Activated naive CD8-positive, alpha-beta T cell (primary cell): ENCODE data around the gene PPP2R1B.
A peak's percentile ranks its signal among the peaks of the same experiment; 100 is the strongest.

Source experiments
- H3K27ac Mint-ChIP-seq: one replicate; pipeline ENCODE4 v1.8.0; 2021; ENCODE audit warnings: mixed read lengths
- H3K27me3 Mint-ChIP-seq: one replicate; pipeline ENCODE4 v1.8.0; 2021; ENCODE audit warnings: mixed read lengths
- H3K36me3 Mint-ChIP-seq: one replicate; pipeline ENCODE4 v1.8.0; 2021; ENCODE audit warnings: mixed read lengths
- H3K4me1 Mint-ChIP-seq: one replicate; pipeline ENCODE4 v1.8.0; 2021; ENCODE audit warnings: low read depth, mixed read lengths
- H3K4me3 Mint-ChIP-seq: one replicate; pipeline ENCODE4 v1.8.0; 2021; ENCODE audit warnings: mild to moderate bottlenecking, mixed read lengths
- H3K9me3 Mint-ChIP-seq: one replicate; pipeline ENCODE4 v1.8.0; 2021; ENCODE audit warnings: low read depth, mixed read lengths

The PPP2R1B gene

GRCh38 chr11:111707691-111708067, 58.5 kb downstream of the PPP2R1B start:
- Mint-ChIP-seq H3K36me3 (peaks cover 20% of the 10 kb centered on the region), H3K9me3 (no peaks in the 10 kb centered on the region), H3K4me3 (no peak overlapping the region), H3K27ac (no peak overlapping the region), H3K27me3 (no peaks in the 10 kb centered on the region), H3K4me1 (no peaks in the 10 kb centered on the region)

GRCh38 chr11:111707039-111707690, 59.0 kb downstream of the PPP2R1B start:
- H3K4me3 Mint-ChIP-seq, result no peak overlapping the region
- no peak overlapping the region for H3K27ac Mint-ChIP-seq
- no peaks in the 10 kb centered on the region for H3K9me3 Mint-ChIP-seq
- no peaks in the 10 kb centered on the region for H3K4me1 Mint-ChIP-seq
- peaks cover 20% of the 10 kb centered on the region for H3K36me3 Mint-ChIP-seq
- H3K27me3 Mint-ChIP-seq, result no peaks in the 10 kb centered on the region

DNA sequence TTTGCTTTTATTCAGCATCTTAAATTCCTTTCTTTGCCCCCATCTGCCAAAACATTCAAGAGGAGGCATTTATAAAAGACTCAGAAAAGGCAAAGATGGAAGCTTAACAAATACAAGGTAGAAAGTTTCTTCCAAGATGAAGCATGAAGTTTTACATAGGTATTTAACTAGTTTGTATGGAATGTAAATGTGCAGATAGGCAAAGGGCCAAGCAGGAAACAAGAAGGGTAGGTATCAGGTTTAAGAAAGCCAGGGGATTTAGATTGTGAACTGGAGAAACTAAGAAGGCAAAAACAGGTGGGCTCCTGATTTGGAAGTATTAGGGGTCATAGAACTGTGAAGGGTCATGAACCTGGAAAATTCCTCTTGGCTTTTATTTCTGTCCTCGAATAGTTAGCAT, 62.6 kb downstream of the PPP2R1B start:
- Mint-ChIP-seq H3K4me1 (no peaks in the 10 kb centered on the region), H3K9me3 (no peaks in the 10 kb centered on the region), H3K36me3 (peaks cover 18% of the 10 kb centered on the region), H3K27ac (no peak overlapping the region), H3K27me3 (no peaks in the 10 kb centered on the region), H3K4me3 (no peak overlapping the region)

GRCh38 chr11:111702623-111703022, 63.6 kb downstream of the PPP2R1B start:
- peaks cover 18% of the 10 kb centered on the region for H3K36me3 Mint-ChIP-seq
- H3K27ac Mint-ChIP-seq, result no peak overlapping the region
- H3K27me3 Mint-ChIP-seq, result no peaks in the 10 kb centered on the region
- no peaks in the 10 kb centered on the region for H3K9me3 Mint-ChIP-seq
- no peaks in the 10 kb centered on the region for H3K4me1 Mint-ChIP-seq
- H3K4me3 Mint-ChIP-seq, result no peak overlapping the region

GRCh38 chr11:111700162-111700561, 66.0 kb downstream of the PPP2R1B start:
- H3K36me3 Mint-ChIP-seq, result peaks cover 15% of the 10 kb centered on the region
- no peaks in the 10 kb centered on the region for H3K27me3 Mint-ChIP-seq
- no peaks in the 10 kb centered on the region for H3K9me3 Mint-ChIP-seq
- H3K27ac Mint-ChIP-seq, result no peak overlapping the region
- no peaks in the 10 kb centered on the region for H3K4me1 Mint-ChIP-seq
- H3K4me3 Mint-ChIP-seq, result no peak overlapping the region

DNA sequence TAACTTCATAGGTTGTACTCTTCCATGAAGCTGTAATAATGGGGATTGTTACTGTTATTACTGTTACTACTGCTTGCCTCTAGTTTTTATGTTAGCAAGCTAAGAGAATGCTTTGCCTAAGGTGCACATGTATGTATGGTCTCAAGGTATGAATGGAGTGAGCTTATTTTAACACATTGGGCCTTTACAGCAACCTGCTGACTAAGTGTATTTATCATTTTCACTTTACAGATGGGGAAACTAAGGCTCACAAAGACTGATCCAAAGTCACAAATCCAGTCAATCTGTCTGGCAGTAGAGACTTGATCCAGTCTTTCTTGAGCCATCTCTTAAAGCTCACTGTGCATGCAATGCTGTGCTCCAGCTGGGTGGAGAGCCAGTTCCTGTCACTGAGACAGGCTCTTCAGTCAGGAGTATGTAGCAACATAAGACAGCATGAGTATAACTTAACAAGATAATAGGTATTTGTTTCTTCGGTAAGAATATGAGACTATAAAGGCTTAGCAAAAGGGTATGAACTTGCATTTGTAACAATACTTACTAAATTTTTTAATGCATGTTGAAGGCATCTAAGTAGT, 66.5 kb downstream of the PPP2R1B start:
- Mint-ChIP-seq H3K36me3 (peaks cover 11% of the 10 kb centered on the region), H3K9me3 (no peaks in the 10 kb centered on the region), H3K4me1 (no peaks in the 10 kb centered on the region), H3K27ac (no peak overlapping the region), H3K27me3 (no peaks in the 10 kb centered on the region), H3K4me3 (no peak overlapping the region)

DNA sequence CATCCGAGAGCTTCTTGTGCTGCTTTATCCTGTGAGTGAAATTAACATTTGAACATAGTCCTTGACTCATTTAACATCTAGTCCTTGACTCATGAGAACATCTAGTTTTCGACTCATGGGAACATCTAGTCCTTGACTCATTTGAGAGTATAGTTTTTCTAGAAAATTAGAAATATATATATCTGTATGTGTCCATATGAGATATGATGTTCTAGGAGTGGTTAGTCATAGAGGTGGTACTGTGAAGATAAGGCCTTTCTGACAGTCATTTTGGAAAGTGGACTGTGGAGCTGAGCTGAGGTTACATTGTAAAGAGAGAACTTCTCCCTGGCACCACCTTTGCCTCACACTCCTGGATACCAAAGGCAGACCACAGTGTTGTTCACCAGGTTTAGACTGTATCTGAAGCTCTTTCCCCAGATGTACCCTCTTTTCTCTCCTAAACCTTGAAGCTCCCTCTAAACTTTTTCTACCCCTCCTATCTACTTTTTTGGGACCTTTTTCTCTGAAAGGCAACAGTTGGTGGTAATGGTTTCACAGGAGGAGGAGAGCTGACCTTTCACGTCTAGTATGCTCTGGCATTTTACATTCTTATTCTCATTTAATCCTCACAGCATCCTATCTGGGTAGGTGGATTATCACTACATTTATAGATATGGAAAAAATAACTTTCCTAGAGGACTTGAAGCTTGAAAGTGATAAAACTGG, 67.2 kb downstream of the PPP2R1B start:
- Mint-ChIP-seq H3K9me3 (no peaks in the 10 kb centered on the region), H3K27ac (peak overlapping the region; percentile 66), H3K4me1 (no peaks in the 10 kb centered on the region), H3K4me3 (no peak overlapping the region), H3K36me3 (peaks cover 9% of the 10 kb centered on the region), H3K27me3 (no peaks in the 10 kb centered on the region)

GRCh38 chr11:111697933-111698371, 68.2 kb downstream of the PPP2R1B start:
- Mint-ChIP-seq H3K27me3 (no peaks in the 10 kb centered on the region), H3K4me3 (no peak overlapping the region), H3K4me1 (no peaks in the 10 kb centered on the region), H3K9me3 (no peaks in the 10 kb centered on the region), H3K27ac (no peak overlapping the region), H3K36me3 (peaks cover 3% of the 10 kb centered on the region)

- Mint-ChIP-seq H3K4me1 (no peaks in the 10 kb centered on the region), H3K27ac (no peak overlapping the region), H3K4me3 (no peak overlapping the region), H3K9me3 (no peaks in the 10 kb centered on the region), H3K36me3 (no peaks in the 10 kb centered on the region), H3K27me3 (no peaks in the 10 kb centered on the region)
These were observed 69.6 kb downstream of the PPP2R1B start for GRCh38 chr11:111696556-111696955.

DNA sequence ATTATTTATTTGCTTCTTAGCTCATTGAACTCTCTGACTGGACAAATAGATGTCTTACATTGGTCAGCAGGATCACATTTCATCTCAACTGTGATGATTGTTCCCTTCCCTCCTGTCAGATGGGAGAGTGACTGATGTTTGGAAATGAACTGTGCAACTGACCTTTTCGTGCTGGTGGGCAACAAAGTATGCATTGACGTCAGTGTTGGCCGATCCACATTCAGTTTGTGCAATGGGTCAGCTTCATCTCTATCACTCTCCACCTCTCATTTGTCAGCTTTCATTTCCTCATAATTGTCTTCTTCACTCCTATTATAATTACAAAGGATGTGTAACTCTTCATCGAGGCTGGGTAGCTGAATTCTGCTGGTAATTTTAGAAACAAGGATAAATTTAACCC, 71.3 kb downstream of the PPP2R1B start:
- no peak overlapping the region for H3K4me3 Mint-ChIP-seq
- no peaks in the 10 kb centered on the region for H3K9me3 Mint-ChIP-seq
- no peak overlapping the region for H3K27ac Mint-ChIP-seq
- H3K4me1 Mint-ChIP-seq, result no peaks in the 10 kb centered on the region
- H3K27me3 Mint-ChIP-seq, result no peaks in the 10 kb centered on the region
- H3K36me3 Mint-ChIP-seq, result no peaks in the 10 kb centered on the region

DNA sequence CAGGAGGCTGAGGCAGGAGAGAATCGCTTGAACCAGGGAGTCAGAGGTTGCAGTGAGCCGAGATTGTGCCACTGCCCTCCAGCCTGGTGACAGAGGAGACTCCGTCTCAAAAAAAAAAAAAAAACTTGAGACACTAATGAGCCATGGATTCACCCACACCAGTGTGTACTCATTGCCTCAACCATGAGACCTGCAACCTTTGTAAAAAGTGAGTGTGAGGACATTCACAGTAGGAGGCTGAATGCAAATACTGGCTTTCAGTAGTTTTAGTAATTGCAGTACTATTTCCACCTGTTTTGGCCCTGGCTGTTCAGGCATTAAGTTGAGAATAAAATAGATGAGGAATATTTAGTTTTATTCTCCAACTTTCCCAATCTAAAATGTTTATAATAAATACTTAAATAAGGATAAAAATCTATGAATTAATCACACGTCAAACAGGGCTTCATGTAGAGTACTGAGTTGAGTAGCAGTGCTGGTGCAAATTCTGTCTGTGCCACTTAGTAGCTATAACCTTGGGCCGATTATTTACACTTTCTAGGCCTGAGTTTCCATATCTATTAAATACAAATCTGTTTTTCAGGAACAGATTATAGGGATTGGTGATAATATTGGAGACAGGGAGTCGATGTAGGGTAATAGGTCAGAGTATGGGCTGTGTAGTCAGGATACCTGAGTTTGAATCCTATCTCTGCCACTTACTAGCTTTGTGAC, 72.8 kb downstream of the PPP2R1B start:
- H3K9me3 Mint-ChIP-seq, result no peaks in the 10 kb centered on the region
- no peak overlapping the region for H3K27ac Mint-ChIP-seq
- no peaks in the 10 kb centered on the region for H3K4me1 Mint-ChIP-seq
- no peak overlapping the region for H3K4me3 Mint-ChIP-seq
- peaks cover 8% of the 10 kb centered on the region for H3K36me3 Mint-ChIP-seq
- H3K27me3 Mint-ChIP-seq, result no peaks in the 10 kb centered on the region

GRCh38 chr11:111691741-111692140, 74.4 kb downstream of the PPP2R1B start:
- H3K4me3 Mint-ChIP-seq, result no peak overlapping the region
- peaks cover 13% of the 10 kb centered on the region for H3K36me3 Mint-ChIP-seq
- H3K27ac Mint-ChIP-seq, result no peak overlapping the region
- H3K27me3 Mint-ChIP-seq, result no peaks in the 10 kb centered on the region
- H3K4me1 Mint-ChIP-seq, result no peaks in the 10 kb centered on the region
- H3K9me3 Mint-ChIP-seq, result no peaks in the 10 kb centered on the region

GRCh38 chr11:111691176-111691575, 75.0 kb downstream of the PPP2R1B start:
- no peaks in the 10 kb centered on the region for H3K27me3 Mint-ChIP-seq
- no peaks in the 10 kb centered on the region for H3K9me3 Mint-ChIP-seq
- no peak overlapping the region for H3K27ac Mint-ChIP-seq
- H3K4me3 Mint-ChIP-seq, result no peak overlapping the region
- no peaks in the 10 kb centered on the region for H3K4me1 Mint-ChIP-seq
- peaks cover 13% of the 10 kb centered on the region for H3K36me3 Mint-ChIP-seq

DNA sequence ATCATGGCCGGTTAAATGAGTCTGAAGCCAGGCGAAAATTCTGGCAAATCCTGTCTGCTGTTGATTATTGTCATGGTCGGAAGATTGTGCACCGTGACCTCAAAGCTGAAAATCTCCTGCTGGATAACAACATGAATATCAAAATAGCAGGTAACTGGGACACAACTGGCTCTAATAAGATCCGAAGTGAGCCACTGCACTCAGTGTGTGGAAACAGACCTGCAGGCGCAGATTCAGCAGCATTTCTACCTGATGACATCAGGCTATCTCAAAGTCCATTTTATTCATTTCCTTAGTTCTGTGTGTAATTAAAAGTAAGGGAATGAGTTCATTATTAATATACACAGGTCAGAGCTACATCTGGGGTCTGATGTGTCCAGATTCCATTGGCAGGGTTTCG, 78.2 kb downstream of the PPP2R1B start:
- Mint-ChIP-seq H3K27ac (no peak overlapping the region), H3K4me3 (no peak overlapping the region), H3K4me1 (no peaks in the 10 kb centered on the region), H3K9me3 (no peaks in the 10 kb centered on the region), H3K27me3 (no peaks in the 10 kb centered on the region), H3K36me3 (peaks cover 26% of the 10 kb centered on the region)

- no peak overlapping the region for H3K27ac Mint-ChIP-seq
- H3K9me3 Mint-ChIP-seq, result no peaks in the 10 kb centered on the region
- no peaks in the 10 kb centered on the region for H3K27me3 Mint-ChIP-seq
- H3K36me3 Mint-ChIP-seq, result peaks cover 26% of the 10 kb centered on the region
- H3K4me1 Mint-ChIP-seq, result peaks cover 7% of the 10 kb centered on the region
- no peak overlapping the region for H3K4me3 Mint-ChIP-seq
These were observed 81.9 kb downstream of the PPP2R1B start for GRCh38 chr11:111684251-111684650.
